Neutrophil (primary cell): ENCODE data around the gene CABP1.
A peak's percentile ranks its signal among the peaks of the same experiment; 100 is the strongest.

Experiments
- H3K27ac ChIP-seq: fragments of 200-600 bp; sonication (generic); 2 replicates; pipeline ENCODE4 v1.5.1; 2016; ENCODE audit warnings: mild to moderate bottlenecking, moderate library complexity
- H3K27me3 ChIP-seq: fragments of 200-600 bp; sonication (generic); 2 replicates; pipeline ENCODE4 v1.6.0; 2016; ENCODE audit warnings: mild to moderate bottlenecking
- H3K36me3 ChIP-seq: fragments of 200-600 bp; sonication (generic); 2 replicates; pipeline ENCODE4 v1.5.1; 2017
- H3K4me1 ChIP-seq, 2 experiments: fragments of 200-600 bp in 1 of 2; sonication (generic) in 1 of 2; 1 replicate in 1 of 2; 2 replicates in 1 of 2; pipeline versions ENCODE4 v1.5.1 to v1.6.1; 2013 to 2016; ENCODE audit warnings: low read depth in 1 of 2, low read length in 1 of 2, mild to moderate bottlenecking in 1 of 2, moderate library complexity in 1 of 2; ENCODE audit not compliant: control insufficient read depth in 1 of 2, insufficient read depth in 1 of 2
- H3K4me3 ChIP-seq, 2 experiments: fragments of 200-600 bp in 1 of 2; sonication (generic) in 1 of 2; 1 replicate in 1 of 2; 2 replicates in 1 of 2; pipeline ENCODE4 v1.5.1; 2013 to 2016; ENCODE audit warnings: low read depth in 1 of 2, low read length in 1 of 2, mild to moderate bottlenecking in 1 of 2, moderate library complexity in 1 of 2
- H3K9me3 ChIP-seq: fragments of 200-600 bp; sonication (generic); 2 replicates; pipeline ENCODE4 v1.5.1; 2016
- TF ChIP-seq, protein P1 (sequence below): fragments of 200-600 bp; sonication (generic); IDR thresholded peaks from 2 replicates; pipeline ENCODE4 v1.5.1; 2016; ENCODE audit warnings: antibody characterized with exemption

The CABP1 gene

DNA sequence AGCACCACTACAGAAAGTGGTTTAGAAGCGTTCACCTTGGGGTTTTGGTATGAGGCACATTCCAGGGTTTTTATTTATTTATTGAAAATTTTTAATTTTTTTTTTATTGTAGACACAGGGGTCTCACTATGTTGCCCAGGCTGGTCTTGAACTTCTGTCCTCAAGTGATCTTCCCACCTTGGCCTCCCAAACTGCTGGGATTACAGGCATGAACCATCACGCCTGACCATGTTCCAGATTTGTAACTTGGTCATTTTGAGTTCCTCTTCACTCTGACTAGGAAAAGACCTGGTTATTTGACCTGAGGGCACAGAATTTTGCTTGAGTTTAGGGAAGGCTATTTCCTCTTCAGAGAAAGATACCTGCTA is 49.6 kb downstream of the CABP1 start:
- H3K4me3 ChIP-seq, result no peak overlapping the region
- H3K36me3 ChIP-seq, result no peaks in the 10 kb centered on the region
- no peak overlapping the region for H3K27ac ChIP-seq
- H3K27me3 ChIP-seq, result no peaks in the 10 kb centered on the region
- no peaks in the 10 kb centered on the region for H3K9me3 ChIP-seq
- TF ChIP-seq, protein P1, sequence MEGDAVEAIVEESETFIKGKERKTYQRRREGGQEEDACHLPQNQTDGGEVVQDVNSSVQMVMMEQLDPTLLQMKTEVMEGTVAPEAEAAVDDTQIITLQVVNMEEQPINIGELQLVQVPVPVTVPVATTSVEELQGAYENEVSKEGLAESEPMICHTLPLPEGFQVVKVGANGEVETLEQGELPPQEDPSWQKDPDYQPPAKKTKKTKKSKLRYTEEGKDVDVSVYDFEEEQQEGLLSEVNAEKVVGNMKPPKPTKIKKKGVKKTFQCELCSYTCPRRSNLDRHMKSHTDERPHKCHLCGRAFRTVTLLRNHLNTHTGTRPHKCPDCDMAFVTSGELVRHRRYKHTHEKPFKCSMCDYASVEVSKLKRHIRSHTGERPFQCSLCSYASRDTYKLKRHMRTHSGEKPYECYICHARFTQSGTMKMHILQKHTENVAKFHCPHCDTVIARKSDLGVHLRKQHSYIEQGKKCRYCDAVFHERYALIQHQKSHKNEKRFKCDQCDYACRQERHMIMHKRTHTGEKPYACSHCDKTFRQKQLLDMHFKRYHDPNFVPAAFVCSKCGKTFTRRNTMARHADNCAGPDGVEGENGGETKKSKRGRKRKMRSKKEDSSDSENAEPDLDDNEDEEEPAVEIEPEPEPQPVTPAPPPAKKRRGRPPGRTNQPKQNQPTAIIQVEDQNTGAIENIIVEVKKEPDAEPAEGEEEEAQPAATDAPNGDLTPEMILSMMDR, result no peak
- H3K4me1 ChIP-seq, result peaks cover 48 to 49% of the 10 kb centered on the region in 2 experiments

DNA sequence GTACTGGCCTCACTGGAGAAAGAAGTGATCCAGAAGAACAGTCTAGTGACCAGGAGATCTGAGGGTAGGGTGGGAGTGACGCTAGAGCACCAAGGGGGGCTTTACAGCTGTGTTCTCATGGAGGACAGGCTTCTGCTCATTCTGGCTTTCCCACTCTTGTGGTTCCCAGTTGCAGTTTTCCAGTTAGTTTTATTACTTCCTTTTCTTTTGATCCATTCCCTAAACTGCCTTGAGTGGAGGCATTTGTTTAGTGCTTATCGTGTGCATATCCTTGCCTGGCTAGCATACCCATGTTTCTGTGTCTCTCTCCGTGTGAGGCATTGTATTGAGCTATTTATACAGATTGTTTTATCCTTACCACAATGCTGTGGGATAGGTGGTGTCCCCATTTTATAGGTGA is 50.6 kb downstream of the CABP1 start:
- Histone ChIP-seq H3K36me3 (no peaks in the 10 kb centered on the region), H3K27me3 (no peaks in the 10 kb centered on the region), H3K4me3 (no peak overlapping the region), H3K27ac (no peak overlapping the region), H3K4me1 (peaks cover 43 to 47% of the 10 kb centered on the region in 2 experiments), H3K9me3 (no peaks in the 10 kb centered on the region)
- TF ChIP-seq, protein P1, result no peak

DNA sequence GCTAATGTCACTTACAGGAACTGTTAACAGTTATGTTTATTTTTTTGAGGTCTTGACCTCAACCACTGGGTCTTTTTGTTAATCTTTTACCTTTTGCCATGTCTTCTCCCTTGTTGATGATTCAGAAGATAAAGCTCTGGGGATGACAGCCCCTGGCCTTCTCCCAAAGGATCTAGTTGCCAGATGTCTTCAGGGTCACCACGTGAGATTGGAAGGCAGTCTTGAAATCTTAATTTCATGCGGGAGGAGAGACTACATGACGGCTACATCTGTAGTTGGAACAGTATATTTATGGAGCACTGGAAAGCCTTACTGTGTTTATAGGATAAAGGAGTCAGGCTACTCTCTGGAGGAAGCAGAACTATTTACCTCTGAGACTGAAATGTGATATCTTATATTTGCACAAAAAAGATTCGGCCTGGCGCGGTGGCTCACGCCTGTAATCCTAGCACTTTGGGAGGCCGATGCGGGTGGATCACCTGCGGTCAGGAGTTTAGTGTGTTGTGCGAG is 52.2 kb downstream of the CABP1 start:
- no peak overlapping the region for H3K4me3 ChIP-seq
- H3K9me3 ChIP-seq, result no peaks in the 10 kb centered on the region
- H3K27me3 ChIP-seq, result no peaks in the 10 kb centered on the region
- peaks cover 35 to 40% of the 10 kb centered on the region in 2 experiments for H3K4me1 ChIP-seq
- H3K36me3 ChIP-seq, result no peaks in the 10 kb centered on the region
- H3K27ac ChIP-seq, result no peak overlapping the region
- TF ChIP-seq, protein P1, result no peak

DNA sequence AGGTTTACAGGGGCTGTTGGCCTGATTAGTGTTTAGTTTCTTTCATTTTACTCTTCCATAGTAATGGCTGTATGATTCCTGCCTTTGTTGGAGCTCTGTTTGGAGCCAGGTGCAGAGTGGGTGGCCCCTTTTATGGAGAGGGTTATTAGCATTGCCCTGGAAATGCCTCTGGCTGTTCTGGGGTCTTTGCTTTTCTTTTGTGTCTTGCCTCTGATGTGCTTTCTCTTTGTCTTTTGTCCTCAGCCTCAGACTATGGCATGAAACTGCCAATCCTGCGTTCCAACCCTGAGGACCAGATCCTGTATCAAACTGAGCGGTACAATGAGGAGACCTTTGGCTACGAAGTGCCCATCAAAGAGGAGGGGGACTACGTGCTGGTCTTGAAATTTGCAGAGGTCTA is 53.4 kb downstream of the CABP1 start:
- H3K4me3 ChIP-seq, result no peak overlapping the region
- no peaks in the 10 kb centered on the region for H3K9me3 ChIP-seq
- no peaks in the 10 kb centered on the region for H3K27me3 ChIP-seq
- peak overlapping the region; percentile 60 for H3K27ac ChIP-seq
- TF ChIP-seq, protein P1, result no peak
- no peaks in the 10 kb centered on the region for H3K36me3 ChIP-seq
- peaks cover 33 to 40% of the 10 kb centered on the region in 2 experiments for H3K4me1 ChIP-seq

DNA sequence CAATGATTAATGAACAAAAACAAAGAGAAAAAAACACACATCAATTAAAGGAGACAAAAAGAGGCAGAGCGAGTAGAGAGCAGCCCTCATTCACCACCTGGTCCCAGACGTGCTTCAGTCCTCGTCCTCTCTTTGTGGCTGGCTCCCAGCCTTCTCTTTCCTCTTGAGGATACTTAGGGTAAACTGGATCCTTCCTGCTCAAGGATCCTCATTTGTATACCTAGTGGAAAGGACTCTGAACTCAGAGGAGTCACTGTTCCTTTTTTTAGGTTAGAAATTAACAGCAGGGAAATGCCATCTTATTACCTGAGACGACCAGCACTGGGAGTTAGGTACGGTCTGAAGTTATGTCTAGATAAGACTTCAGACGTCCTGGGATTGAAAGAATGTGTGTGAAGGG is 56.2 kb downstream of the CABP1 start:
- Histone ChIP-seq H3K9me3 (no peaks in the 10 kb centered on the region), H3K27me3 (no peaks in the 10 kb centered on the region), H3K4me1 (peaks cover 37 to 44% of the 10 kb centered on the region in 2 experiments), H3K27ac (peak overlapping the region; percentile 12), H3K36me3 (no peaks in the 10 kb centered on the region), H3K4me3 (no peak overlapping the region)
- TF ChIP-seq, protein P1, result no peak

DNA sequence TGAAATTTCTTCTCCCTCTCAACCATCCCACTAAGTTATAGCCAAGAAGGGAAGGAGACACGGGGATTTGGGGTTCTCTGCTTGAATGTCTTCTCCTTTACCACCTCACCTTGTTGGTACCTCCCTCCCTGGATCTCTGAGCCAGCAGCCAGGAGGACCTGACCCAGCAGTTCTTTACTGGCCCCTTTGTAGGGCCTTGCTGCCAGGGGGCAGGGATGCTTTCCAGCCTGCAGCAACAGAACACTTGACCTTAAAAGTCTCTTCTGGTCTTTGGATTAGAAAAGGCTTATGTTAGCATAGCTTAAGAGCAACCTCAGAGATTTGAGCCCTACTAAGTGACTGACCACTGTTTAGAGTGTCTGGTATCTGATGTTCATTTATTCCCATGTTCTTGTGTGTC is 56.9 kb downstream of the CABP1 start:
- Histone ChIP-seq H3K4me1 (peaks cover 37 to 44% of the 10 kb centered on the region in 2 experiments), H3K36me3 (no peaks in the 10 kb centered on the region), H3K4me3 (no peak overlapping the region), H3K9me3 (no peaks in the 10 kb centered on the region), H3K27me3 (no peaks in the 10 kb centered on the region), H3K27ac (peak overlapping the region; percentile 91)
- TF ChIP-seq, protein P1, result no peak
